Activated CD8-positive, alpha-beta T cell treated with anti-CD3 and anti-CD28 coated beads for 36 hours (primary cell): Measurements from ENCODE around the gene SMYD2. TPM values are rescaled to one million over a fixed set of nuclear protein-coding genes. Genes with fewer than 3 reads are reported as not detected.

Experiments used
- ATAC-seq: fragments of 200-7000 bp; cut with Tn5 transposase; one replicate; pipeline ENCODE4 v1.10.0; 2021; ENCODE audit warnings: mild to moderate bottlenecking, moderate library complexity
- CTCF ChIA-PET: fragments of 350-600 bp; sonication (Branson Sonifier 250); formaldehyde crosslinking; loops from one replicate; lab custom pipeline; 2021; ENCODE audit warnings: antibody characterized with exemption; lab: Charles Lee
- POLR2A ChIA-PET: fragments of 350-600 bp; sonication (Branson Sonifier 250); formaldehyde crosslinking; loops from one replicate; lab custom pipeline; 2021; ENCODE audit warnings: antibody characterized with exemption; lab: Charles Lee
- DNase-seq: peaks from one replicate; pipeline ENCODE4 v3.0.0-alpha.2; 2020
- H3K27ac Mint-ChIP-seq: one replicate; pipeline ENCODE4 v1.8.0; 2021; ENCODE audit warnings: mild to moderate bottlenecking, mixed read lengths
- H3K27me3 Mint-ChIP-seq: one replicate; pipeline ENCODE4 v1.8.0; 2021; ENCODE audit warnings: mixed read lengths
- H3K36me3 Mint-ChIP-seq: one replicate; pipeline ENCODE4 v1.8.0; 2021; ENCODE audit warnings: low read depth, mixed read lengths
- H3K4me1 Mint-ChIP-seq: one replicate; pipeline ENCODE4 v1.8.0; 2021; ENCODE audit warnings: low read depth, mixed read lengths
- H3K4me3 Mint-ChIP-seq: one replicate; pipeline ENCODE4 v1.8.0; 2021; ENCODE audit warnings: mild to moderate bottlenecking, moderate library complexity, mixed read lengths
- H3K9me3 Mint-ChIP-seq: one replicate; pipeline ENCODE4 v1.8.0; 2021; ENCODE audit warnings: mixed read lengths
- intact Hi-C: fragments of 100-400 bp; cut with micrococcal nuclease; formaldehyde crosslinking; loops from one replicate; pipeline ENCODE4 v1.10.0; 2022
- total RNA-seq, 2 experiments: library from RNA; stranded (reverse); gene quantifications; one replicate each; pipeline ENCODE4 v1.2.3, GENCODE V29; 2021
- TF ChIP-seq, protein P1 (sequence below): fragments of 200-600 bp; IDR thresholded peaks from one replicate; pipeline ENCODE4 v1.8.0; 2022; ENCODE audit warnings: antibody characterized with exemption, mild to moderate bottlenecking

The SMYD2 gene
- total RNA-seq, 2 experiments from 2014 or later, result 37.4 to 40.6 TPM

DNA sequence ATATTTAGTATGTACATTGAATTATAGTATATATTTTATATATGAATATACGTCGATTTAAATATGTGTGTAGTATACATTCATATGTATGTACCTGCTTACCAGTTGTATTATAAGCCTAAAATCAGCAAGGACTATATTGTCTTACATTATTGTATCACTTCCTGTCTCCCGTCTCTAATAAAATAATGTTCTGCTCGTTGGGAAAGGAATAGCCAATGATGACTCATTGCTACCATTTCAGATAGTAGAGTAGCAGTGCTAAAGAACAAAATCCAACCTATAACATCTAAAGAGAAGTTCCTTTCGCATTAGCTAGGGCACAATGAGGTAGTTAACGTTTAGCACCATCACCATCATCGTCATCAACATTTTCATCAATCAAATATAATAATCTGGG, 39.9 kb upstream of the SMYD2 start:
- H3K4me3 Mint-ChIP-seq, result no peak overlapping the region
- CTCF ChIA-PET, result interaction anchor here (1.5 kb wide), 1 partner anchor 10 kb away, joined by 4 read pairs; no protein-coding TSS in a partner anchor
- intact Hi-C loops, result no loop called here
- TF ChIP-seq, protein P1, sequence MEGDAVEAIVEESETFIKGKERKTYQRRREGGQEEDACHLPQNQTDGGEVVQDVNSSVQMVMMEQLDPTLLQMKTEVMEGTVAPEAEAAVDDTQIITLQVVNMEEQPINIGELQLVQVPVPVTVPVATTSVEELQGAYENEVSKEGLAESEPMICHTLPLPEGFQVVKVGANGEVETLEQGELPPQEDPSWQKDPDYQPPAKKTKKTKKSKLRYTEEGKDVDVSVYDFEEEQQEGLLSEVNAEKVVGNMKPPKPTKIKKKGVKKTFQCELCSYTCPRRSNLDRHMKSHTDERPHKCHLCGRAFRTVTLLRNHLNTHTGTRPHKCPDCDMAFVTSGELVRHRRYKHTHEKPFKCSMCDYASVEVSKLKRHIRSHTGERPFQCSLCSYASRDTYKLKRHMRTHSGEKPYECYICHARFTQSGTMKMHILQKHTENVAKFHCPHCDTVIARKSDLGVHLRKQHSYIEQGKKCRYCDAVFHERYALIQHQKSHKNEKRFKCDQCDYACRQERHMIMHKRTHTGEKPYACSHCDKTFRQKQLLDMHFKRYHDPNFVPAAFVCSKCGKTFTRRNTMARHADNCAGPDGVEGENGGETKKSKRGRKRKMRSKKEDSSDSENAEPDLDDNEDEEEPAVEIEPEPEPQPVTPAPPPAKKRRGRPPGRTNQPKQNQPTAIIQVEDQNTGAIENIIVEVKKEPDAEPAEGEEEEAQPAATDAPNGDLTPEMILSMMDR, result no peak
- no peaks in the 10 kb centered on the region for H3K4me1 Mint-ChIP-seq
- no peak overlapping the region for H3K27ac Mint-ChIP-seq
- no peak for DNase-seq
- no peaks in the 10 kb centered on the region for H3K36me3 Mint-ChIP-seq
- peaks cover 27% of the 10 kb centered on the region for H3K27me3 Mint-ChIP-seq
- POLR2A ChIA-PET, result no interaction called here
- no peak for ATAC-seq
- no peaks in the 10 kb centered on the region for H3K9me3 Mint-ChIP-seq

DNA sequence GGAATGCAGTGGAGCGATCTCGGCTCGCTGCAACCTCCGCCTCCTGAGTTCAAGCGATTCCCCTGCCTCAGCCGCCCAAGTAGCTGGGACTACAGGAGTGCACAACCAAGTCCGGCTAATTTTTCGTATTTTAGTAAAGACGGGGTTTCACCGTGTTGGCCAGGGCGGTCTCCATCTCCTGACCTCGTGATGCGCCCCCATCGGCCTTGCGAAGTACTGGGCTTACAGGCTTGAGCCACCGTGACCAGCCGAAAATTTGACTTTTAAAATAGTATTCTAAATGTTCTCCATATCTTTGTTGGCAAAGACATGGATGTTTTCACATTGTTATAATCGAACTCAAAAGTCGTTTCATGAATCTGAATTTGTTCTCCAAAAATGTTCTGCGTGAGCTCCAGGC, 36.7 kb upstream of the SMYD2 start:
- intact Hi-C loops, result no loop called here
- H3K9me3 Mint-ChIP-seq, result no peaks in the 10 kb centered on the region
- no peak overlapping the region for H3K4me3 Mint-ChIP-seq
- TF ChIP-seq, protein P1, result no peak
- H3K27ac Mint-ChIP-seq, result no peak overlapping the region
- H3K27me3 Mint-ChIP-seq, result peaks cover 28% of the 10 kb centered on the region
- ChIA-PET CTCF (interaction anchor here (1.2 to 3.1 kb wide), 2 partner anchors 17 to 88 kb away, joined by 4 to 14 read pairs; no protein-coding TSS in a partner anchor), POLR2A (no interaction called here)
- H3K4me1 Mint-ChIP-seq, result no peaks in the 10 kb centered on the region
- no peaks in the 10 kb centered on the region for H3K36me3 Mint-ChIP-seq
- DNase-seq, result no peak
- no peak for ATAC-seq

DNA sequence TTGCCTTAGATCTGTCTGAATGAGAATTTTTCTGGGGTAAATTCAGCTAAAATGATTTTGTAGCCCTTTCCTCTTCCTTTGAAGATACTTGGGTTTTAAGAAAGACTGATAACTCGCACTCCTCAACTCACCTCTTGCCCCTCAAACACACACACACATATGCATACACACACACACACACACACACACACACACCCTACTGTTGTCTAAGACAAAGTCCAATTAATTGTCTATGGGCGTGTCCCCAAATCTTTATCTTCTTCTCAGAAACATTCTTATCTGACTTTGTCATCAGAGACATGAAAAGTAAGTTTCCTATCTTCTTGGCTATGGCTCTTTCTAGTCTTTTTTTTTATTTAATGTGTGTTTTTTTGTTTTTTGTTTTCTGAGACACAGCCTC, 36.1 kb upstream of the SMYD2 start:
- intact Hi-C loops, result no loop called here
- peaks cover 28% of the 10 kb centered on the region for H3K27me3 Mint-ChIP-seq
- no peaks in the 10 kb centered on the region for H3K9me3 Mint-ChIP-seq
- H3K4me3 Mint-ChIP-seq, result no peak overlapping the region
- TF ChIP-seq, protein P1, result no peak
- no peak for ATAC-seq
- ChIA-PET CTCF (interaction anchor here (1.2 to 3.1 kb wide), 2 partner anchors 17 to 87 kb away, joined by 4 to 14 read pairs; no protein-coding TSS in a partner anchor), POLR2A (no interaction called here)
- no peaks in the 10 kb centered on the region for H3K36me3 Mint-ChIP-seq
- no peak for DNase-seq
- H3K4me1 Mint-ChIP-seq, result no peaks in the 10 kb centered on the region
- H3K27ac Mint-ChIP-seq, result no peak overlapping the region

DNA sequence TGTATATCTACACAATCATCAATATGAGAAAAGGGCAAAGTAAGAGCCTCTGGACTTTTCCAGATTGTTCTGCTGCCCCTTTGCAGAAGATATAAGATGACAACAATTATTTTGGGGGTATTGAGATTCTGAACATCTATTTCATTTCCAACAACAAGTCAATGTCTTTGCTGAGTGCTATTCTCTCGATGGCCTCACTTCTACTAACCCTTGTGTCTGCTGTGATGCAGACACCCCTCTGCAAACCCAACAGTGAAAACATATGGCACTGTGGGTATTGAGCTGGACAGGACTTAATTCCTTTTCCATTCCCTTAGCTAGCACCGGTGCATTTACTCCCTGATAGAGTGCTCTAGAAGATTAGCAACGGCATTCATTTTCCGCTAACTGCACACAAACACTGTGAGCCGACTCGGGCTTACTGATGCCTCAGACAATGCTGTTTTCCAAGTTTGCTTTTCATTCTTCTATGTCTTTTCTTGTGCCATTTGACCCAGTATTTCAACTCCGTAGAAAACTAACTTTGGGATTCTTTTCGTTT, 33.4 kb upstream of the SMYD2 start:
- Mint-ChIP-seq H3K36me3 (no peaks in the 10 kb centered on the region), H3K9me3 (no peaks in the 10 kb centered on the region), H3K27me3 (peaks cover 16% of the 10 kb centered on the region), H3K4me3 (no peak overlapping the region), H3K27ac (no peak overlapping the region), H3K4me1 (no peaks in the 10 kb centered on the region)
- ChIA-PET POLR2A (no interaction called here), CTCF (interaction anchor here (0.7 to 1.3 kb wide), 3 partner anchors 13 to 33 kb away, joined by 3 to 4 read pairs (median 3); no protein-coding TSS in a partner anchor)
- ATAC-seq, result no peak
- TF ChIP-seq, protein P1, result no peak
- no peak for DNase-seq
- intact Hi-C loops, result no loop called here

DNA sequence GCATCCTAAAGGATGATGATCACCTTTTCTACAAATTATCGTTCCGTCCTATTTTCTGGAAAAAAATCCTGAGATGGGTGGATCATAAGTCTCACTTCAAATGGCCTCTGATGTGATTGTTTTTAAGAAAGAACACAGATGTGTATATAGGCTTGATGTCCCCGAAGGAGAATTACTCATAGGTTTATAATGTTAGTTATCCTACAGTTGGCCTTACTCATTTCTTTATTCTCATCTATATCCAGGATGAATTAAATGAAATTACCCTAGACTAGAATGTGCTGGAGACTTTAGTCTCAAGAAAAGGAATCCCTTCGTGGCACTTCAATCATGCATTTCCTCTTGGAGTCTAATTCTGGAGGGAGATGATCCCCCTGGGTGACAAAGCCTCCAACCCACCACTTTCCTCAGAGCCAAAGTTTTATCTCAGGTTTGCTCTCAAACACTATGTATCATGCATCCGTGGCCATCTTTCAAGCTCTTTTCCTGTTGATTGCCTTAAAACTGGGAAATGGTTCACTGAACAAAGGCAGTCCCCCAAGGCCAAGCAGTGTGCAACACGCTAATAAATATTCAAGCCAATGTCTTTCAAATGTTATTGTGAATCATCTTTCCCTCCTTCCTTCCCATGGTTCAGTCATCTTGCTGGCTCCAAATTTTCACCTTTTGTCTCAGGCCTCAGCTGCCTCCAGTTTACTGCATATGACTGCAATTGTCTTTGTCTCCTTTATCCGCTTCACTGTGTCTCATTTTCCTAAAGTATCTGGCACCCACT, 32.5 kb upstream of the SMYD2 start:
- ATAC-seq, result no peak
- H3K36me3 Mint-ChIP-seq, result no peaks in the 10 kb centered on the region
- no peak overlapping the region for H3K4me3 Mint-ChIP-seq
- TF ChIP-seq, protein P1, result no peak
- H3K27me3 Mint-ChIP-seq, result peaks cover 15% of the 10 kb centered on the region
- ChIA-PET CTCF (interaction anchor here (1.5 to 1.7 kb wide), 2 partner anchors 12 to 84 kb away, joined by 4 to 5 read pairs; no protein-coding TSS in a partner anchor), POLR2A (no interaction called here)
- no peaks in the 10 kb centered on the region for H3K4me1 Mint-ChIP-seq
- intact Hi-C loops, result no loop called here
- DNase-seq, result no peak
- no peak overlapping the region for H3K27ac Mint-ChIP-seq
- H3K9me3 Mint-ChIP-seq, result no peaks in the 10 kb centered on the region
